Type B pancreatic cell (in vitro differentiated cells): ENCODE measurements around the gene ANKRD13D. TPM values are rescaled to one million over a fixed set of nuclear protein-coding genes. Genes with fewer than 3 reads are reported as not detected.

Experiments
- DNase-seq: peaks from one replicate; pipeline ENCODE4 v3.0.0; 2021; ENCODE audit warnings: mixed read lengths; ENCODE audit not compliant: unreplicated experiment; ENCODE audit errors: extremely low spot score
- H3K27ac Mint-ChIP-seq: 2 replicates; pipeline ENCODE4 v1.8.0; 2021; ENCODE audit warnings: mild to moderate bottlenecking, mixed read lengths
- H3K27me3 Mint-ChIP-seq: 2 replicates; pipeline ENCODE4 v1.8.0; 2021; ENCODE audit warnings: mixed read lengths
- H3K36me3 Mint-ChIP-seq: 2 replicates; pipeline ENCODE4 v1.8.0; 2021; ENCODE audit warnings: mixed read lengths
- H3K4me1 Mint-ChIP-seq: one replicate; pipeline ENCODE4 v1.8.0; 2021; ENCODE audit warnings: mixed read lengths; ENCODE audit not compliant: unreplicated experiment
- H3K4me3 Mint-ChIP-seq: 2 replicates; pipeline ENCODE4 v1.8.0; 2021; ENCODE audit warnings: mild to moderate bottlenecking, mixed read lengths
- H3K9me3 Mint-ChIP-seq: 2 replicates; pipeline ENCODE4 v1.8.0; 2021; ENCODE audit warnings: mixed read lengths
- total RNA-seq: library from RNA; stranded (reverse); gene quantifications from 2 replicates; pipeline ENCODE4 v1.2.1, GENCODE V29; 2021; ENCODE audit warnings: low replicate concordance
- TF ChIP-seq, protein P1 (sequence below): fragments of 200-600 bp; sonication (generic); conservative IDR thresholded peaks from 2 replicates; pipeline ENCODE4 v1.5.0; 2021; ENCODE audit warnings: antibody characterized with exemption, mild to moderate bottlenecking

The ANKRD13D gene
- total RNA-seq, 1 donor from 2014 or later = 70.5 TPM

DNA sequence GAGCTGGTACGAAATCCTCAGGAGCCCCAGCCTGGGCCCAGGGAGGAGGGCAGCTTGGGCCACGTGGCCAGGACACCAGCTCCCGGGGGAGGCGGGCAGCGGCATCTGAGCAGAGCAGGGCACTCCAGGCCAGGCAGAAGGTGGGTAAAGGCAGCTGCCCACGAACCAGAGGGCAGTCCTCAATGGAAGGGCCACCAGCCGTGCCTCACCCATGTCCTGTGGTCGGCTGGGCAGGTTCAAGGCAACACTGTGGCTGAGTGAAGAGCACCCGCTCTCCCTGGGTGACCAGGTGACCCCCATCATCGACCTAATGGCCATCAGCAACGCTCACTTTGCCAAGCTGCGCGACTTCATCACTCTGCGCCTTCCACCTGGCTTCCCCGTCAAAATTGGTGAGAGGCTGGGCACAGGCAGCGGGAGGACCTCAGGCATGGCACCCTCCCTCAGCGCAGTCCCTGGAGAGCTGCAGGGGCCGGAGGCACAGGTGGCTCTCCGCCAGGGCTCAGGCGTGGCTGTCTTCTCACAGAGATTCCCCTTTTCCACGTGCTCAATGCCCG, 11.7 kb downstream of the ANKRD13D start:
- Mint-ChIP-seq H3K4me3 (no peak overlapping the region), H3K9me3 (no peaks in the 10 kb centered on the region), H3K36me3 (peaks cover 20% of the 10 kb centered on the region), H3K27ac (no peak overlapping the region), H3K4me1 (peaks cover 10% of the 10 kb centered on the region), H3K27me3 (no peaks in the 10 kb centered on the region)
- no peak for DNase-seq
- TF ChIP-seq, protein P1, sequence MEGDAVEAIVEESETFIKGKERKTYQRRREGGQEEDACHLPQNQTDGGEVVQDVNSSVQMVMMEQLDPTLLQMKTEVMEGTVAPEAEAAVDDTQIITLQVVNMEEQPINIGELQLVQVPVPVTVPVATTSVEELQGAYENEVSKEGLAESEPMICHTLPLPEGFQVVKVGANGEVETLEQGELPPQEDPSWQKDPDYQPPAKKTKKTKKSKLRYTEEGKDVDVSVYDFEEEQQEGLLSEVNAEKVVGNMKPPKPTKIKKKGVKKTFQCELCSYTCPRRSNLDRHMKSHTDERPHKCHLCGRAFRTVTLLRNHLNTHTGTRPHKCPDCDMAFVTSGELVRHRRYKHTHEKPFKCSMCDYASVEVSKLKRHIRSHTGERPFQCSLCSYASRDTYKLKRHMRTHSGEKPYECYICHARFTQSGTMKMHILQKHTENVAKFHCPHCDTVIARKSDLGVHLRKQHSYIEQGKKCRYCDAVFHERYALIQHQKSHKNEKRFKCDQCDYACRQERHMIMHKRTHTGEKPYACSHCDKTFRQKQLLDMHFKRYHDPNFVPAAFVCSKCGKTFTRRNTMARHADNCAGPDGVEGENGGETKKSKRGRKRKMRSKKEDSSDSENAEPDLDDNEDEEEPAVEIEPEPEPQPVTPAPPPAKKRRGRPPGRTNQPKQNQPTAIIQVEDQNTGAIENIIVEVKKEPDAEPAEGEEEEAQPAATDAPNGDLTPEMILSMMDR = no peak

DNA sequence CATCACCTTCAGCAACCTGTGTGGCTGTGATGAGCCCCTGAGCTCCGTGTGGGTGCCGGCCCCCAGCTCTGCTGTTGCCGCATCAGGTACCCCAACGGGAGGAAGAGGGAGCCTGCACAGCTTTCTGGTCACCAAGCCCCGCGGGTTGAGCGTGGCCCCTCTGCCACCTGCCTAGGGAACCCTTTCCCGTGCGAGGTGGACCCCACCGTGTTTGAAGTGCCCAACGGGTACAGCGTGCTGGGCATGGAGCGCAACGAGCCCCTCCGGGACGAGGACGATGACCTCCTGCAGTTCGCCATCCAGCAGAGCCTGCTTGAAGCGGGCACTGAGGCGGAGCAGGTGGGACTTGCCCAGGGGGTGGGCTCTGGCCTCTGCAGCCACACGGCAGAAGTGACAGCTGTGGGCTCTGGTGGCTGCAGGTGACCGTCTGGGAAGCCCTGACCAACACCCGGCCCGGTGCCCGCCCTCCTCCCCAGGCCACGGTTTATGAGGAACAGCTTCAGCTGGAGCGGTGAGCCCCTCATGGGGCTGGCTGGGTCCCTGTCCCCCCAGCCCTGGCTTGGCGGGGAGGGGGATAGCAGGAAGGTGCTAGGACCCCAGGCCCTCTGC, 12.3 kb downstream of the ANKRD13D start:
- H3K4me3 Mint-ChIP-seq = no peak overlapping the region
- DNase-seq = no peak
- TF ChIP-seq, protein P1 = no peak
- H3K4me1 Mint-ChIP-seq = peaks cover 10% of the 10 kb centered on the region
- H3K27me3 Mint-ChIP-seq = no peaks in the 10 kb centered on the region
- peaks cover 15% of the 10 kb centered on the region for H3K36me3 Mint-ChIP-seq
- no peaks in the 10 kb centered on the region for H3K9me3 Mint-ChIP-seq
- H3K27ac Mint-ChIP-seq = no peak overlapping the region

DNA sequence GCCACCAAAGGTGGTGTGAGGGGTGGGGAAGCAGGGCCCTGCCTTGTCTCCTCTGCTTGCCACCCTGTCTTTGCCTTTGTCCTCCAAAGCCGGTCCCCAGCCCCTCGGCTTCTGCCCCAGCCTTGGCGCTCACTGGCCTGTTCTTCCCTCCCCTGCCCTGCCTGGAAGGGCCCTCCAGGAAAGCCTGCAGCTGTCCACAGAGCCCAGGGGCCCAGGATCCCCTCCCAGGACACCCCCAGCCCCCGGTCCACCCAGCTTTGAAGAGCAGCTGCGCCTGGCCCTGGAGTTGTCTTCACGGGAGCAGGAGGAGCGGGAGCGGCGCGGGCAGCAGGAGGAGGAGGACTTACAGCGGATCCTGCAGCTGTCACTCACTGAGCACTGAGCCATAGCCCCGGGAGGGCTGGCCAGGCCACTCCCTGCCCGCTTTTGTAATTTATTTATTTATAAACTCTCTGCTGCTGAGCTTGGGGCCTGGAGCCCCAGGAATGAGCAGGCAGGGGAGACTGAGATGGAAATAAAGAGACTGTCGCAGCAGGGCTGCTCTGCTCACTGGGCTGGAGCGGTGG, 12.9 kb downstream of the ANKRD13D start:
- Mint-ChIP-seq H3K27ac (peak overlapping the region; percentile 89), H3K9me3 (no peaks in the 10 kb centered on the region), H3K4me3 (peak overlapping the region; percentile 85), H3K36me3 (peaks cover 8% of the 10 kb centered on the region), H3K27me3 (no peaks in the 10 kb centered on the region), H3K4me1 (peaks cover 10% of the 10 kb centered on the region)
- no peak for DNase-seq
- TF ChIP-seq, protein P1 = no peak

DNA sequence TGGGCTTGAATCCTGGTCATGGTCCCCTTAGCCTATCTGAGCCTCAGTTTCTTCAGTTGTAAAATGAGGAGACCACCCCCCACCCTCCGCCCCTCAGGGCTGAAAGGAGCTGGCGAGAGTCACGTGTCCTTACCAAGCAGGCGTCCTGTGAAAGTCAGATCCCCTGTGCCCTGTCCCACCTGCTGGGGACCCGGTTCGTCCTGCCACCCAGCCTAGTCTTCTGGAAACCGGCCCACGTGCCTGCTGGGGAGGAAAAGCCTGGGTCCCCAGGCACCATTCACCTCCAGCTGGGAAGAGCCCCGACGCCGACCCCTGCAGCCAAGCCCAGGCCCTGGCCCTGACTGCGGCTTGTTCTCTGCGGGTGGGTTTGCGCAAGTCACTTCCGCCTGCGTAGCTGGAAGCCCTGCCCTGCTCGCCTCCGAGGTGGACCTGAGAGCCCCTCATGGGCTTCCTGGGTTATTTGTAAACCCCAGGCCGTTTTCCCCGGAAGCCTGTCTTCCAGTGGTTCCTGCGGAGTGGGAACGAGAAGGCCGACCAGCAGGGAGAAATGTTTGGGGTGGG, 13.5 kb downstream of the ANKRD13D start:
- TF ChIP-seq, protein P1 = no peak
- Mint-ChIP-seq H3K4me1 (peaks cover 10% of the 10 kb centered on the region), H3K4me3 (peak overlapping the region; percentile 85), H3K36me3 (peaks cover 7% of the 10 kb centered on the region), H3K27ac (peak overlapping the region; percentile 89), H3K27me3 (no peaks in the 10 kb centered on the region), H3K9me3 (no peaks in the 10 kb centered on the region)
- DNase-seq = no peak

DNA sequence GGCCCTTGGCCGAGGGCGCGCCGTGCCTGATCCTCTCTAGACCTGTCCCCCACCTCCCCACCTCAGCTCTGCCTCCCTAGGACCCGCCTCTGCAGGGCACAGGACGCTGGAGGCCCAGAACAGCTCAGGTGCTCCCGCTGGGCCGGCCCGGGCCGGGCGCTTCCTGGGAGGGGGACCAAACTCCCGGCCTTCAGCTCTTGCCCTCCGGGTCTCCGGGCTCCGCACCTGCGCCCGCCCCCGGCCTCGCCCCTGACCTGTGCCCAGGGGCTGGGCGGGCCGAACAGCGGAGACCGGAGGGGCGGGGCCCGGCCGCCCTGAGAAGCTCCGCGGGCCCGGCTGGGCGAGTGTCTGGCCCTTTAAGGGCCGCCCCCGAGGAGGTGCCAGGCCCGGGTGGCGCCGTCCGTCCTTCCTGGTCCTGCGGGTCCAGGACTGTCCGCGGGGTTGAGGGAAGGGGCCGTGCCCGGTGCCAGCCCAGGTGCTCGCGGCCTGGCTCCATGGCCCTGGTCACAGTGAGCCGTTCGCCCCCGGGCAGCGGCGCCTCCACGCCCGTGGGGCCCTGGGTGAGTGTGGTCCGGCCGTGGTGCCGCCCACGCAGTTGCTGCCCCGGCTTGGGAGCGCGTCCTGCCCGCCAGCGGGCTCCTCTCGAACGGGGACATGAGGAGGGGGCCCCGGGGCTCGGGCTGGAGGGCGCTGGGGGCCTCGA, 14.2 kb downstream of the ANKRD13D start, which contains the start of gene SSH3:
Gene SSH3, plus strand, starts transcription at position 399 of the 703 bp plus-strand sequence. Its CDS starts 96 bp downstream, at position 495.
- no peak for DNase-seq
- TF ChIP-seq, protein P1 = no peak
- Mint-ChIP-seq H3K27me3 (no peaks in the 10 kb centered on the region), H3K36me3 (peaks cover 5% of the 10 kb centered on the region), H3K9me3 (no peaks in the 10 kb centered on the region), H3K27ac (peak within 1 kb of the TSS; percentile 89), H3K4me3 (peak within 1 kb of the TSS; percentile 85), H3K4me1 (peaks cover 10% of the 10 kb centered on the region)
